Suprapubic skin (tissue), 3 donors: ENCODE data around the gene CAMK2D.

ENCODE experiments used
- CTCF ChIP-seq, 2 donors: fragments of 200-600 bp in 1 of 2; fragments of 450-650 bp in 1 of 2; sonication (generic) in 1 of 2; IDR thresholded peaks; one replicate each; pipeline ENCODE4 v1.5.1; 2016 to 2019; ENCODE audit warnings: antibody characterized with exemption in 2 of 2, mild to moderate bottlenecking in 1 of 2, moderate library complexity in 1 of 2
- EP300 ChIP-seq: sonication (generic); formaldehyde crosslinking; IDR thresholded peaks from one replicate; pipeline ENCODE4 v1.6.1; 2017; ENCODE audit warnings: antibody characterized with exemption

- no peak for TF ChIP-seq EP300
- TF ChIP-seq CTCF (IDR thresholded peaks at IDR 0.05): no peak
These were observed 258.6 kb downstream of the CAMK2D start for GRCh38 chr4:113502906-113503305.
